8988T (cell line): Measurements from ENCODE around the gene GPC5.

ENCODE experiments used
- DNase-seq: peaks from one replicate; pipeline ENCODE4 v3.0.0; 2011

The GPC5 gene

GRCh38 chr13:91544723-91545122, 146.3 kb downstream of the GPC5 start:
- DNase-seq, result no peak

DNA sequence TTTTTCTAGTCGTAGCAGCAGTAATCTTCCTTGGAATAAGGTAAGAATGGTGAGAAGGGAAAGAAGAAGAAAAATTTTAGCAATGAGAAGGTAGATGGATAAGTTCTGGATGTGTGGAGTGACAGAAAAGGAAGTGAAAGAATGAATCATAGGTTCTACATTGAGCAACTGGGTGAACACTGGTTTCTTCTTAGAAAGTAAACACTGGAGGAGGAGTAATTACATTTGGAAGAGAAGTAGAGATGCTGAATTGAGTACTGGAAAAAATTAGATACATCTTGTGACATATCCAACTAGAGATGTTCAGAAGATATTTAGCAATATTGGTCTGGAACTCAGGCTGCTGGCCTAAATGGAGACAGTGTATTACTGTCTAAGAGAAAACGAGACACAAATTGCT, 148.5 kb downstream of the GPC5 start:
- DNase-seq, result no peak

- no peak for DNase-seq
These were observed 155.2 kb downstream of the GPC5 start for GRCh38 chr13:91553584-91553983.

DNA sequence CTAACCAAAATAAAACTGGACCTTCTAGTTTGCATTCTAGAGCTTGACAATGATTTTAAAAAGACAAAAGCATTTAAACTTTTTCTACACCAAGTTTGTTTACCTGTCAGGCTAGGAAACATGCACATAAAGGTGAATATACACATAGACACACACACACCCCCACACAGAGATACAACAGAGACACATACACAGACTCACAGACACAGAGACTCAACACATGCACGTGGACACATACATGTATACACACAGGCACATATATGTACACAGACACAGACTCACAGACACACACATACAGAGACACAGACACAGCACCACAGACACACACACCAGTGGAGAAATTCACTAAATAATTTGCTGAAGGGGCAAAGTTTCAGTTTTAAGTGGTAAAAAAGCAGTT, 155.7 kb downstream of the GPC5 start:
- no peak for DNase-seq

DNA sequence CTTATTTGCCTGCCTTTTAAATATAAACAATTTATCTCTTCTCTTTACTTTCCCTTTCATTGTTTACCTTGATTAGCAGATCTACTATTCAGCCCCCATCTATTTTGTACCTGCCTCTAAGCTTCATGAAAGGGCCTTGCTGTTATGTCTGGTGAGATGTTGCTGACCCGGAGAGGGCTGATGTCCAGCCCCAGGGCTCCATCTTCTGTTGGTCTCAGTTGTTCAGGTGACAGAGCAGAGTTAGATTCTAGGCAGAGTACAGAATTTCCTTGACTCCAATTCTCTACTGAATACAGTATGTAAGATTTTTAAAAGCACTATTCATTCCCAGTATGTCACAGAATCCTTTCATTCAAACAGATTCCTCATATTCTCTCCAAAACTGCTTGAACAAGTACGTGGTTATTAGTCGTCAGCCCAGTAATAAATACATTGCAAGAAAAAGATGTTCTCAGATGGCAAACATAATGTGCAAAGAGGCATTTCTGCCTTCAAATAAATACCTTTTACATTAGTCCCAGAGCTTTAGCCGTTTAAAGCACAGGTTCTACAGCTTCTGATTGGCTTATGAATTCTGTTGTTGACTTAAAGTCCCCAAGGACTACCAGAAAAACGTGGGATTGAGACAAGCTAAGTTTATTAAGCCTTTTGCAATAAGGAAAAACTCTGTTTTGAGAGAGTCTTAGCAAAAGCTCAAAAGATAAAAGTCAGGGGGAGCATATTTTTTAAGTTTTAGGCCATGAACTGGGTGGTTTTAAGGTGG, 159.1 kb downstream of the GPC5 start:
- DNase-seq, result no peak

- DNase-seq, result no peak
These were observed 165.4 kb downstream of the GPC5 start for GRCh38 chr13:91563799-91564198.

DNA sequence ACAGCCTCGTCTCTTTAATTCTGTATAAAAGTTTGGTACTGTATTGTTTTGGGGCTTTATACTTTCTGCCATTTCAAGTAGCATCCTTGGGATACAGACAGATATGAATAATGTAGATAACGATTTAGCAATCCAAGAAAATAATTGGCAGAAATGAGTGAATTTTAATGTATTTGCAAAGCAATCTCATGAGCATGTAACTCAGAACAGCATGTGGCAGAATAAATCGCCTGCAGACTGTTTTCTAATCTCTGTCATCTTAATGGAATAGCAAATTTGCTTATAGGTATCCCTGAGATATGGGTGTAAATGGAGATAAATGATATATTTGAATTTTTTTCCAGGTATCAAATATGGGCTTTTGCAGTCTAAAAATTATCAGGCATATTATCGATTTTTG, 166.0 kb downstream of the GPC5 start:
- DNase-seq, result no peak

DNA sequence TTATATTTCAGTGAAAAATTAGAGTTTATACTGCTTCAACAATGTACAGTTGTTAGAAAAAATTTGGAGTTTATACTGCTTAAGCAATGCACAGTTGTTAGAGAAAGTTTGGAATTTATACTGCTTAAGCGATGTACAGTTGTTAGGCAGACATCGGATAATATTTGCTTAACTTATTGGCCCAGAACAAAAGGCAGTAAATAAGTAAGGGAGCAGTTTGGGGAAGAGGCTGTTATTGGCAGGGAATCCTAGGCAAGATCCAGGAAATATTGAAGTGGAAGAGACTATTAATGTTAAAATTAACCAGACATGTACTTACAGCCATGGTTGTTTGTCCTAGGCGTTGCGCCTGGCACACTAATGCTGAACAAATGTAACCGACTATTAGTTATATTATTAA, 166.9 kb downstream of the GPC5 start:
- DNase-seq, result no peak

DNA sequence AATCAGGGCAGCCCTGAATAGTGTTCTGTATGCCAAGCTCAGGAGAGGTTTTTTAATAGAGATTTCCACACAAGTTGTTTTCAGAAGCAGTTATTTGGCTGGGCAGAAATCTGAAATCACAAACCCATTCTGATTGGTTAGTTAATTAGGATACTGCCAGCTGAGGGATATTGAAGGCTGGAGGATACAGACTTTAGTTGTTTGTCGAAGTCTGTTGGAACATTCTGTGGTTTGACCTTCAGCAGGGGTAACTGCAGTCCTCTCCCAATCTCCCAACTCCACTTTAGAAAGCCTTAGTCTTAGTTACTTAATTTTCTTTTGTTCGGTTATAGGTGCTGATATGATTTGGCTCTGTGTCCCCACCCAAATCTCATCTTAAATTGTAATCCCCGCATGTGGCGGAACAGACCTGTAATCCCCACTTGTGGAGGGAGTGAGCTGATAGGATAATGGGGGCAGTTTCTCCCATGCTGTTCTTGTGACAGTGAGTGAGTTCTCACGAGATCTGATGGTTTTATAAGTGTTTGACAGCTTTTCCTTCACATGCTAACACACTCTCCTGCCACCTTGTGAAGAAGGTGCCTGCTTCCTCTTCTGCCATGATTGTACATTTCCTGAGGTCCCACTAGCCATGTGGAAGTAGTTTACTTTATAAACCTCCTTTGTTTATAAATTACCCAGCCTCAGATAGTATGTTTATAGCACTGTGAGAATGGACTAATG, 169.2 kb downstream of the GPC5 start:
- no peak for DNase-seq

GRCh38 chr13:91571681-91572080, 173.3 kb downstream of the GPC5 start:
- no peak for DNase-seq

GRCh38 chr13:91572439-91572838, 174.0 kb downstream of the GPC5 start:
- no peak for DNase-seq

- DNase-seq, result no peak
These were observed 174.7 kb downstream of the GPC5 start for GRCh38 chr13:91572944-91573598.

GRCh38 chr13:91574766-91575165, 176.3 kb downstream of the GPC5 start:
- DNase-seq, result no peak

DNA sequence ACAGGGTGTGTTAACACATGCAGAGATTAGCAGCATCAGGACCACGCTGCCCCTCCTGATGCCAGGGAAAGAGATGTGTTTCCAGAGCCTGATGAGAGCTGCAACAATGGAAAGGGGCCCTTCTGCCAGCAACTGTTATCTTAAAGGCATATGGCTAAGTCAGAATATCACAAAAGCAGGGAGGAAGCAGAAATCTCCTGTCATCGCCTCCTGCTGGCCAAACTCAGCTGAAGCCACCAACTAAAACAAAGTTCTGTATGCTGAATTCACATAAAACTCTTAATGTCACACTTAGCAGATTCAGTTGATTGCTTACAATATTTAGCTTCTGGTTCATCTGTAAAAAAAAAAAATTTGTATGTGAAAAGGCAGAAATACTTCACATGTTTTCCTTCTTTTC, 178.2 kb downstream of the GPC5 start:
- no peak for DNase-seq

DNA sequence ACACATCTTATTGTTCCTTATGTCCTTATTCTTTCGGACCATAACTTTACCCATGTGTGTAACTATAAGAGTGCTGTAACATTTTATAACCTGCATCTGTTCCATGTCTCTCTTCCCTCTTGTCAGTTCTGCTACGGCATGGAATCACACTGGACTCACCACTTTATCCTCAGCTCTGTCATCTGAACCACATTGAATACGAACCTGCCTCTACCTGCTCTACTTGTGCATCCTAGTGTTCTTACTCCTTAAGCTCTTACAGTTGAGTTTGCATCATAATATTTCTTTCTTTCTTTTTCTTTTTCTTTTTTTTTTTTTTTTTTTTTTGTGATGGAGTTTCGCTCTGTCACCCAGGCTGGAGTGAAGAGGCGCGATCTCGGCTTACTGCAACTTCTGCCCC, 180.9 kb downstream of the GPC5 start:
- DNase-seq, result no peak

- no peak for DNase-seq
These were observed 182.3 kb downstream of the GPC5 start for GRCh38 chr13:91580749-91581148.

DNA sequence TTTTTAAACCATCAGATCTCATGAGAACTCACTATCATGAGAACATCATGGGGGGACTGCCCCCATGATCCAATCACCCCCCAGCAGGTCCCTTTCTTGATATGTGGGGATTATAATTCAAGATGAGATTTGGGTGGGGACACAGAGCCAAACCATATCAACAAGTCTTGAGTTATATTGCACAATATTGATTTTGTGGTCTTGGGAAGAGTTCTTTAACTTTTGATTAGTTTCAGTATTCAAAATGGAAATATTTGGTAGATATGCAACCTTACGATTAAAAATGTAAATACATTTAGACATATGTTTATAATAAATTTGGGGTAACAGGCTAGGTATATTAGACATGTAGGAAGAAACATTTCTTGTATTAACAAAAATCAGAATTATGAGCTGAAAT, 188.2 kb downstream of the GPC5 start:
- no peak for DNase-seq

GRCh38 chr13:91588541-91588940, 190.1 kb downstream of the GPC5 start:
- no peak for DNase-seq

DNA sequence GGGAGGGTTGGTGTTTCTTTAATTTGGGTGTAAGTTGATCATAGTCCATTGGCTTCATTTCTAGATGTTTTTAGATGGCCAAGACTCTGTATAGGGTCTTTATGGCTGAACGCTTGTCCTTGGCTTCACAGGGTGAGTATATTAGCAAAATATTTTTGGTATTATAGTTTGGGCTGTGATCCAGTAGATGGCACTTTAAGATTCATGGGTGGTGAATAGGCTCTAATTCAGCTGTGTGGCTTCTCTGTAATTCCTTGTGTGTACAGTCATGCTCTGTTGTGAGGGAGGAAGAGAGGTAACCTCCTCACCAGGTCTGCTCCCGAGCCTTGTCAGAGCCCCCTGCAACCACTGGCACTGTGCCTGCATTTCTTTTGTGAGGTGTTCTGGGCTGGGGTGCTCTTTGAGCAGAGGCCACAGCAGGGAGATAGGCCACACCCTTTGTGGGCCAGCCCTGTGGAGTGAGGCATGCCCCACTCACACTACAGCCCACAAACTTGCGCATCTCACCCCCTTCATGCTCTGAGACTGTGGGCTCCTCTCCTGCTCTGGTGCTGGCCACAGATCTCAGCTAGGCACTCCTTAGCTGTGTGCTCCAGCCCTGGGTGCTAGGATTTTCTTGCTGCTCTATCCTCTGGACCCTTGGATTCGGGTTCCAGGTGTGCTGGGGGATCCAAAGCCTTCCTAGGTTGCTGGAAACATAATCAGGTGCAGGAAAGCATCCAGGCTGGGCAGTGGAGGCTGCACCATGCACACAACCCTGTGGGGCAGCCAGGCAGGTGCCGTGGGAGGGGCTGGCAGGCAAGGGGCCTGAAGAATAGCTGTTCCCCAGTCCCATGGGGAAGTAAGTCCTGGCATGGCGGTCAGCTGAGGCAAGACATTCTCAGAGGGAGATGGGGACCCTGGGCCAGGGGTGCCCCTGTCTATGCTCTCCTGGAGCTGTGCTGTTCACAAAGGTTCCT, 193.9 kb downstream of the GPC5 start:
- DNase-seq, result no peak

DNA sequence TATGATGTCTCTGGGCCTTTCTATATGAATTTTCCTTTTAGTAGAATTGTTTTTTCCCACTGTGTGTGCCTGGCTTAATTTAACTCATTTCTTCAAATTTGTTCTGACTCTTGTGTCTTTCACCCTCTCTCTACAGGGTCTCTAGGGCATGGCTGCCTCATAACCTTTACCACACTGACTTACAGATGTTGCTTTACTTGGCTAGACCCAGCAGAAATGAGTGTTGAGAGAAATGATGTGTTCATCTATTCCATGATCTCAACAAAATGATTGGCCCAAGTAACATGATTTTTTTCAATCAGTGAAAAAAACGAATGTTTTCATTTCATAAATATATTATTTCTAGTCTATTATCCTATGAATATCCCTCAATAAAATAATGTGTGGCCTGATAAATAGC, 195.0 kb downstream of the GPC5 start:
- DNase-seq, result no peak

DNA sequence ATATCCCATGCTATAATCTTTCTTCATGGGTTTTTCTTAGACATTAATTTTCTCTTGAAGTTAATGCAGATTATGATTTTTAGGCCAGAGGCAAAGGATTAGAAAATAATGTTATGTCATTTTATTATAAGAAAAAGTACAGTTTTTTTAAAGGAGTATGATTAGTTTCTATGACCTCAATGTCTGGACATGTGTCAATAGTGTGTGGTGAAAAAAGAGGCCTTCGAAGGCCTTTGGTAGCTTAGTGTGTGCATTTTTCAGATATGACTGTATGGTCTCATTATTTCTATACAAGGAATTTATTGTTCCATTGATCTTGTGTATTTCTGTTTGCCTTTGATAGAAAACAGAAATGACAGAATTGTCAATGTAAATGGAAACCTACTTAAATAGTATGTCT, 195.6 kb downstream of the GPC5 start:
- no peak for DNase-seq

- no peak for DNase-seq
These were observed 197.3 kb downstream of the GPC5 start for GRCh38 chr13:91595677-91596076.

DNA sequence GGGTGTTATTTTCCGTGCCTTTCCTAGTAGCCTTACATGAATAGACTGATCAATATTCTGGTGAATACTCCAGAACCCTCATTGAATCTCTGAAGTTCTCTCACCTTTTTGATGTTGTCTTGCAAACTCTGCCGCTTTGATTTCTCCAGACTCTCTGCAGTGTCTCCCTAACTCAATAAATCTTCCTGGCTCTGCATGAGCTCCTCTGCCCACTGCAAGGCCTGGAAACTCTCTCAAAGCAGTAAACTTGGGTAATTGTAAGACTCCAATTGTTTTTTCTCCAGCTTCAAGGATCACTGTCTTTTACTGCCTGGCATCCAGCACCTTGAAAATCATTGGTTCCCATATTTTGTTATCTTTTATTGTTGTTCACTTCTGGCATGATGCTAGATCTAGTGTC, 198.4 kb downstream of the GPC5 start:
- DNase-seq, result no peak
